Measurements from ENCODE around the gene KIAA0930.

GRCh38 chr22:45246060-45246985, 5.6 kb upstream of the KIAA0930 start:
- TF ChIP-seq CTCF (IDR thresholded peaks at IDR 0.05; ENCODE audit: borderline replicate concordance, extremely low read depth, low read length, poor library complexity, severe bottlenecking) (no peak), EZH2 (IDR thresholded peaks at IDR 0.05; ENCODE audit: borderline replicate concordance, low read depth, low read length, severe bottlenecking) (no peak)

Data from DND-41 (cell line).